Ishikawa (cell line): ENCODE measurements around the gene CD300LF.

Experiments
- CEBPB ChIP-seq: IDR thresholded peaks from 2 replicates; pipeline ENCODE4 v1.6.1; 2012
- CREB1 ChIP-seq: IDR thresholded peaks from 2 replicates; pipeline ENCODE4 v1.6.1; 2012; ENCODE audit warnings: low read depth
- EGR1 ChIP-seq: IDR thresholded peaks from 2 replicates; pipeline ENCODE4 v1.6.1; 2012
- EP300 ChIP-seq: IDR thresholded peaks from 2 replicates; pipeline ENCODE4 v1.6.1; 2012; ENCODE audit warnings: borderline replicate concordance
- FOXM1 ChIP-seq: IDR thresholded peaks from 2 replicates; pipeline ENCODE4 v1.6.1; 2012; ENCODE audit warnings: low read depth, borderline replicate concordance
- NFIC ChIP-seq: IDR thresholded peaks from 2 replicates; pipeline ENCODE4 v1.6.1; 2012
- RAD21 ChIP-seq: IDR thresholded peaks from 2 replicates; pipeline ENCODE4 v1.6.1; 2012; ENCODE audit warnings: low read depth
- TAF1 ChIP-seq: IDR thresholded peaks from 2 replicates; pipeline ENCODE4 v1.6.1; 2012; ENCODE audit warnings: low read depth, mild to moderate bottlenecking
- TCF12 ChIP-seq: IDR thresholded peaks from 2 replicates; pipeline ENCODE4 v1.6.1; 2012; ENCODE audit warnings: low read depth
- TEAD4 ChIP-seq: IDR thresholded peaks from 2 replicates; pipeline ENCODE4 v1.6.1; 2012
- YY1 ChIP-seq: IDR thresholded peaks from 2 replicates; pipeline ENCODE4 v1.6.1; 2012; ENCODE audit warnings: low read depth
- ZBTB7A ChIP-seq: IDR thresholded peaks from 2 replicates; pipeline ENCODE4 v1.6.1; 2012; ENCODE audit warnings: low read depth
- TF ChIP-seq, protein P1 (sequence below): IDR thresholded peaks from 2 replicates; pipeline ENCODE4 v1.6.1; 2012
- TF ChIP-seq, protein P2 (sequence below): IDR thresholded peaks from 2 replicates; pipeline ENCODE4 v1.6.1; 2012; ENCODE audit warnings: low read depth, mild to moderate bottlenecking
- TF ChIP-seq, protein P3 (sequence below): IDR thresholded peaks from 2 replicates; pipeline ENCODE4 v1.6.1; 2012

The CD300LF gene

DNA sequence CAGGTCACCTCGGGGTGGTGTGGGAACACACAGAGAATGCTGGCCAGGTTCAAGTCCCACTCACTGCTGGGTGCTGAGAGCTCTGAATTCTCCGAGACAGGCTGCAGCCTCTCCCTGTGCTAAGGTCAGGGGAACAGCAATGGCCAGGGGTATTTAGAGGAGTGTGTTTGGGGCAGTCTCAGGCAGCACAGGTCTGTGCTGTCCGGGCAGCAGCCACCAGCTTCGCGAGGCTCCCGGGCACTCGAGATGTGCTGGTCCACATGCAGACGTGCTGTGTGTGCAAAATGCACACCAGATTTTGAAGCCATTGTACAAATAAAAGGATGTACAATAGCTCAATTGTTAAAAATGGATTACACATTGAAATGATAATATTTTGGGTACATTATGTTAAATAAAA, 42.8 kb upstream of the CD300LF start:
- TF ChIP-seq EGR1 (no peak), NFIC (no peak), ZBTB7A (no peak), TCF12 (no peak), TEAD4 (no peak), YY1 (no peak), FOXM1 (no peak), EP300 (no peak)
- TF ChIP-seq, protein P1, sequence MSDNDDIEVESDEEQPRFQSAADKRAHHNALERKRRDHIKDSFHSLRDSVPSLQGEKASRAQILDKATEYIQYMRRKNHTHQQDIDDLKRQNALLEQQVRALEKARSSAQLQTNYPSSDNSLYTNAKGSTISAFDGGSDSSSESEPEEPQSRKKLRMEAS = no peak

DNA sequence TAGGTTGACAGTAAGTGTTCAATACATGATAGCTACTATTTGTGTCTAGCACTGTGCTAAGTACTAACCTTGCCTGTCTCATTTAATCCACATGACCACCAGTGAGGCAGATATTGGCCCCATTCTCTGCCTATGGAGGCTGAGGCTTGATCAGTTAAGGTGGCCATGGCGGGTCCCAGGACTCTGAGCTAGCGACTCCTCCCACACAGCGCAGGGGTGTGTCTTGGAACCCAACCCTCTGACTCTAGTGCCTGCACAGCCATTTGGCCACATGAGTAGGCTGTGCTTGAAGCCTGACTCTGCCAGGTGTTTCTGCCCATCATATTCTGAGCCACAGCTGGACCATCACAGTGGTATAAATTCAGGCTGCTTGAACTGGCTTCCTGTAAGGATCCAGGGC, 42.1 kb upstream of the CD300LF start:
- no peak for TF ChIP-seq TCF12

DNA sequence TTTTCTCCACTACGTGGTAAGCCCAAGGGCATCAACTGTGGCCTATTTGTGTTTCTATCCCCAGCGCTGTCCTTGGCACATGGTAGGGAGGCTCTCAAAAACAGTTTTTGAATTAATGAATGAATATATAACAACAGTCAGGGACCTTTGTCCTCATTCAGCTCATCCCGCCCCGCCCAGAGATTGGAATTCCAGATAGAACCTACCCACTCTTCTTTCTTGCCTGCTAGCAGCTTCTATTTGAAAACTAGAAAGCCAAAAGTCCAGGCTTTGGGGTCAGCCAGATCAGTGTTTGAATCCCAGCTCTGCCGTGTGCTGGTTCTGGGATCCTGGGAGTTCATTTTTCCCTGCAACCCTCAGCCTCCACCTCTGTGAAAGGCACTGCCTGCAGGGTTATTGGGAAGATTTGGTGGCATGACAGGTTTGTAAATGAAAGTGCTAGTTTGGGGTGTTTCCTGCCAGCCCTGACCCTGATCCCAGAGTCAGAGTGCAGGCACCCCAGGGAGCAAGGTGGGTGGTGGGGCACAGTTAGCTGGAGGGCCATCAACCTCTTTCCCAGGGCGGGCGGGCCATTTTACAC, 40.2 kb upstream of the CD300LF start:
- TF ChIP-seq ZBTB7A = no peak
- TF ChIP-seq EP300 = no peak

DNA sequence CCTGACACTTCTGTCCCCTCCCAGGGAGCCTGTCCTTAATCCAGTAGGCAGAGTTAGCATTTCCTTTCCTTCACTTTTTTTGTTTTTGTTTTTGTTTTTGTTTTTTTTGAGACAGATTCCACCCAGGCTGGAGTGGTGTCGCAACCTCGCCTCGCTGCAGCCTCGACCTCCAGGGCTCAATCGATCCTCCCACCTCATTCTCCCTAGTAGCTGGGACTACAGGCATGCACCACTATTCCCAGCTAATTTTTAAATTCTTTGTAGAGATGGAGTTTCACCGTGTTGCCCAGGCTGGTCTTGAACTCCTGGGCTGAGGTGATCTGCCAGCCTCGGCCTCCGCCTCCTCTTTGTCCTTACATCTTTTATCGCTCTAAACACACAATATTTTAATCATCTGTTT, 39.7 kb upstream of the CD300LF start:
- TF ChIP-seq YY1 (no peak), TAF1 (no peak), ZBTB7A (no peak)
- TF ChIP-seq, protein P2, sequence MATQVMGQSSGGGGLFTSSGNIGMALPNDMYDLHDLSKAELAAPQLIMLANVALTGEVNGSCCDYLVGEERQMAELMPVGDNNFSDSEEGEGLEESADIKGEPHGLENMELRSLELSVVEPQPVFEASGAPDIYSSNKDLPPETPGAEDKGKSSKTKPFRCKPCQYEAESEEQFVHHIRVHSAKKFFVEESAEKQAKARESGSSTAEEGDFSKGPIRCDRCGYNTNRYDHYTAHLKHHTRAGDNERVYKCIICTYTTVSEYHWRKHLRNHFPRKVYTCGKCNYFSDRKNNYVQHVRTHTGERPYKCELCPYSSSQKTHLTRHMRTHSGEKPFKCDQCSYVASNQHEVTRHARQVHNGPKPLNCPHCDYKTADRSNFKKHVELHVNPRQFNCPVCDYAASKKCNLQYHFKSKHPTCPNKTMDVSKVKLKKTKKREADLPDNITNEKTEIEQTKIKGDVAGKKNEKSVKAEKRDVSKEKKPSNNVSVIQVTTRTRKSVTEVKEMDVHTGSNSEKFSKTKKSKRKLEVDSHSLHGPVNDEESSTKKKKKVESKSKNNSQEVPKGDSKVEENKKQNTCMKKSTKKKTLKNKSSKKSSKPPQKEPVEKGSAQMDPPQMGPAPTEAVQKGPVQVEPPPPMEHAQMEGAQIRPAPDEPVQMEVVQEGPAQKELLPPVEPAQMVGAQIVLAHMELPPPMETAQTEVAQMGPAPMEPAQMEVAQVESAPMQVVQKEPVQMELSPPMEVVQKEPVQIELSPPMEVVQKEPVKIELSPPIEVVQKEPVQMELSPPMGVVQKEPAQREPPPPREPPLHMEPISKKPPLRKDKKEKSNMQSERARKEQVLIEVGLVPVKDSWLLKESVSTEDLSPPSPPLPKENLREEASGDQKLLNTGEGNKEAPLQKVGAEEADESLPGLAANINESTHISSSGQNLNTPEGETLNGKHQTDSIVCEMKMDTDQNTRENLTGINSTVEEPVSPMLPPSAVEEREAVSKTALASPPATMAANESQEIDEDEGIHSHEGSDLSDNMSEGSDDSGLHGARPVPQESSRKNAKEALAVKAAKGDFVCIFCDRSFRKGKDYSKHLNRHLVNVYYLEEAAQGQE = no peak
- TF ChIP-seq, protein P3, sequence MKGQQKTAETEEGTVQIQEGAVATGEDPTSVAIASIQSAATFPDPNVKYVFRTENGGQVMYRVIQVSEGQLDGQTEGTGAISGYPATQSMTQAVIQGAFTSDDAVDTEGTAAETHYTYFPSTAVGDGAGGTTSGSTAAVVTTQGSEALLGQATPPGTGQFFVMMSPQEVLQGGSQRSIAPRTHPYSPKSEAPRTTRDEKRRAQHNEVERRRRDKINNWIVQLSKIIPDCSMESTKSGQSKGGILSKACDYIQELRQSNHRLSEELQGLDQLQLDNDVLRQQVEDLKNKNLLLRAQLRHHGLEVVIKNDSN = no peak

DNA sequence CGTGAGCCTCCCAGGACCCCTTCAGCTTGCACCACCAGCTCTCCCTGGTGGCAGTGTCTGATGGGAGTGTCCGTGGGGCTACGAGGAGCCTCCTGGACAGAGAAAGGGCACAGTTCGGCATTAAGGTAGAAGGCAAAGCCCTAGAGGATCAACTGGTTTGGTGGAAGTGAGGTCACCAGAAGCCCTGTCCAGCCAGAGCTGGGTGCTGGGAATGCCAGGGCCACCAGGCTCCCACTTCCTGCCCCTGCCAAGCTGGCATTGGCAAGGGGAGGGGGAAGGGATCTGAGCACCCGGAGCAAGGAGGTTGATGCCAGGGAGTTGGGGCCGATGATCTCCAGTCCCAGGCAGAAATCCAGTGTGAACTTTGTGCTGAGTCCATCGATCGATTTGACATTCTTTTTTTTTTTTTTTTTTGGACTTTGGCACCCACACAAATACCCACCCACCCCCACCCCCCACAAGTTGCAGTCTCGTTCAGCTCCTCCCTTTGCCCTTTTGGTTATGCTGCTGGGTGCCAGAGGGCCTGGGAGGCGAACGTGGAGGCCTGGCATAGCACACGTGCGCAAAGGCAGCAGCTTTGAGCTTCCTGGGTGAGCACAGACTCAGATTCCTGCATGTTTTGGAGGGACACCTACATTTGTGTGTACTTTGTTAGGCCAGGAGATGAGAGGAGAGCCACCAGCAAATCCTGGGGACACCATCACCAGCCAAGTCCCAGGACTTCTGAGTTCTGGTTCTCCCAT, 37.8 kb upstream of the CD300LF start:
- TF ChIP-seq ZBTB7A (no peak), YY1 (no peak)
- TF ChIP-seq, protein P2 = peak; percentile 42; the same call in 1 of the 2 replicates

DNA sequence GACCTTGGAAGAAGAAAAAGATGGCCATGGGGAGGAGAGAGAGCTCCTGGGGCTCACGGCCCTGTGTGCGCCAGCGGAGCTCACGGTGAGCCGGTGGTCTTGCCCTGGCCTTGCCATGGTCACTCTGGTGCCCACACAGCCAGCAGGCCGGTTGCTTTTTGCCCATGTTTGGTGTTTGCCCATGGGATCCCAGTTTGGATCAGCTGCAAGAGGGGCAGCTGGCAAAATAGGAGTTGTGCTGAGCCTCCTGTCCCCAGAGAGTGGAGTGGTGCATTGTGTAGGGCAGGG, 37.3 kb upstream of the CD300LF start:
- TF ChIP-seq TCF12 = no peak
- no peak for TF ChIP-seq TEAD4
- no peak for TF ChIP-seq EP300
- no peak for TF ChIP-seq ZBTB7A
- TF ChIP-seq RAD21 = no peak
- no peak for TF ChIP-seq CEBPB
- no peak for TF ChIP-seq NFIC
- no peak for TF ChIP-seq TAF1
- TF ChIP-seq, protein P2 = no peak
- no peak for TF ChIP-seq YY1
- TF ChIP-seq CREB1 = no peak
- TF ChIP-seq FOXM1 = no peak
- TF ChIP-seq, protein P1 = no peak
- TF ChIP-seq, protein P3 = no peak
- no peak for TF ChIP-seq EGR1
